Immature natural killer cell (primary cell): Measurements from ENCODE around the gene CALU. TPM values are rescaled to one million over a fixed set of nuclear protein-coding genes. Genes with fewer than 3 reads are reported as not detected.

ENCODE experiments used
- DNase-seq, 3 donors: peaks; one replicate each; pipeline ENCODE4 v3.0.0; 2022; ENCODE audit warnings: mixed read lengths in 1 of 3
- H3K27ac Mint-ChIP-seq, 6 donors: one replicate each; pipeline ENCODE4 v1.8.0; 2020; ENCODE audit warnings: mixed read lengths in 6 of 6, mild to moderate bottlenecking in 5 of 6, inconsistent platforms in 4 of 6, moderate library complexity in 3 of 6
- H3K27me3 Mint-ChIP-seq, 3 donors: one replicate each; pipeline ENCODE4 v1.8.0; 2020 to 2021; ENCODE audit warnings: low read depth in 3 of 3, mild to moderate bottlenecking in 3 of 3, mixed read lengths in 3 of 3, moderate library complexity in 3 of 3, inconsistent platforms in 1 of 3
- H3K36me3 Mint-ChIP-seq, 3 donors: one replicate each; pipeline ENCODE4 v1.8.0; 2020; ENCODE audit warnings: mixed read lengths in 3 of 3, inconsistent platforms in 2 of 3, mild to moderate bottlenecking in 2 of 3
- H3K4me1 Mint-ChIP-seq, 2 donors: one replicate each; pipeline ENCODE4 v1.8.0; 2020; ENCODE audit warnings: inconsistent platforms in 2 of 2, mild to moderate bottlenecking in 2 of 2, mixed read lengths in 2 of 2, moderate library complexity in 1 of 2
- H3K4me3 Mint-ChIP-seq, 5 donors: one replicate each; pipeline ENCODE4 v1.8.0; 2020; ENCODE audit warnings: mild to moderate bottlenecking in 5 of 5, mixed read lengths in 5 of 5, inconsistent platforms in 3 of 5, moderate library complexity in 3 of 5
- H3K9me3 Mint-ChIP-seq, 6 donors: one replicate each; pipeline ENCODE4 v1.8.0; 2020; ENCODE audit warnings: mild to moderate bottlenecking in 6 of 6, mixed read lengths in 6 of 6, inconsistent platforms in 4 of 6, moderate library complexity in 3 of 6
- polyA plus RNA-seq, 3 donors: library from polyadenylated mRNA; unstranded; fragments of 300-500 nt; fragmentation: Illumina TruSeq; gene quantifications; one replicate each; pipeline ENCODE4 v1.2.3, GENCODE V29; 2021

Gene CALU
- polyA plus RNA-seq, 3 donors from 2014 or later, result 26.6 to 49.3 (median 45.9) TPM

DNA sequence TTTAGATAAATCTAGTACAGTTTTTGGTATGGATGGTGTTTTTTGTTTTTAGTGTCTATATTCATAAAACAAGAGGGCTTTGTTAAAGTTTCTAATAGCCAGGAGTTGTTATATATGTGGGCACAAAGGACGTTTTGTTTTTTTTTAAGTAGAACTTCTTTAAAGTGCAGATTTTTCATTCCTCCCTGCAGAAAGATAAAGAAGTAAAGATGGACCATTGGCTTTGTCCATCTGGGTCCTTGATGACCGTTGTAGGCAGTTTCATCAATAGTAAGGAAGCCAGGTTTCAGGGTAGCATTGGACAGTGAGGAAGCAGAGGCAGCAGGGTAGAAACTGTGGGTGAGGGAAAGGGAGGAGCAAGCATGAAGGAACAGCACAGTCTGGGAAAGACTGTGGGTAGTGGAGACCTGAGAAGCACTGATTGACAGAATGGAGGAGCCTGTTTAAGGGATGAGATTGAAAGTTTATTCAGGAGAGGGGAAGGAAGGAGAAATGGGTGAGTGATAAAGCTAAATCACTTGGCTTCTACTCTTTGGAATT, 5.3 kb downstream of the CALU start:
- Mint-ChIP-seq H3K27me3 (peaks cover 2 to 5% (median 2%) of the 10 kb centered on the region in 3 donors), H3K9me3 (no peaks in the 10 kb centered on the region), H3K27ac (peak overlapping the region in 2 of 6 donors; percentile 11 to 68), H3K4me3 (no peak overlapping the region), H3K4me1 (peaks cover 28 to 65% of the 10 kb centered on the region in 2 donors), H3K36me3 (peaks cover 0 to 5% (median 4%) of the 10 kb centered on the region in 3 donors)
- DNase-seq, result no peak

DNA sequence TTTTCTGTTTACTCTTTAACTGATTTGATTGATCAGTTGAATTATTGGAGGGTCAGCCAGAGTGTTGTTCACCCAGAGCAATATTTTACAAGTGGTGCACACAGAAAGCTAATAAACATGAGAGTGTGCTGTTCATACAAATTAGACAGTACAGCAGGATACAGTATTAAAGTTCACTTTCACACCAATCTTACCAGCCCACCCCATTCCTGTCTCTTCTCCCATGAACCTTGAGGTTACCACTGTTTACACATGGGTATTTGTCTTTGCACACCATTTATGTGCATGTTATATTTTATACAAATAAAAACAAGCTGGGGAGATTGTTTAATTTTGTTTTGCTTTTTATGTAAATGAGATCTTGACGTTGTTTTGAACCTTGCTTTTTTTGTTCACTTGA, 6.5 kb downstream of the CALU start:
- H3K36me3 Mint-ChIP-seq, result peaks cover 4 to 15% (median 8%) of the 10 kb centered on the region in 3 donors
- no peaks in the 10 kb centered on the region for H3K9me3 Mint-ChIP-seq
- peaks cover 16 to 53% of the 10 kb centered on the region in 2 donors for H3K4me1 Mint-ChIP-seq
- no peak overlapping the region for H3K4me3 Mint-ChIP-seq
- H3K27me3 Mint-ChIP-seq, result no peaks in the 10 kb centered on the region
- H3K27ac Mint-ChIP-seq, result no peak overlapping the region
- DNase-seq, result no peak

DNA sequence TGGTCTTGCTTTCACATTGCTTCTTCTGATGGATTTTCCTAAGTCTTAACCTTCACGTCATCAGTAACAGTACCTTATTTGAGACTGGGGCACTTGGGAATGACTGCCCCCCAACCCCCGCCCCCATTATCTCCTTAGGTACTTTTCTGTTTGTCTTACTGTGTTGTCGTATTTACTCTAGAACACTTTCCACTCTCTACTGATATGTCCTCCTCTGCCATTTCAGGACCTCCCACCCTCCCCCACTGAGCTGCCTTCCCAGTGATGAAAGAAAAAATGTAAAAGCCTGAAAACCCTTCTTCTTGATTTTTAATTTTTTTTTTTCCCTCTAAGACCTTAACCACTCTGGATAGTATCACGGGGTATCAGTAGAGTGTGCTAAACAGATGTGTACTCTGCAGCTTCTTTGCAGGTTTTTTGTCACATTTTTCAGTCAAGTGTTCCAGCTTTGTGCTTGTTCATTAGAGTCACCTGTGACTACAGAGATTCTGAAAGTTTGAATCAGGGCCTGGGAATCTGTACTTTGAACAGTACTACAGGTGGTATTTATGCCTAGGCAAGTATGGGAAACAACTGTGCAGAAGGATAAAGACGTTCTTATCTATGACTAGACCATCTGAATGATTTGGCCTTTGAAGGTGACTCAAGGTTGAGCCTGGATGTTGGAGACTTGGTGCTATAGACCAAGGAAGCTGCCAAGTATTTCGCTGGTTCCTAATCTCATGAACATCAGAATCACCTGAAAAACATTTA, 8.3 kb downstream of the CALU start:
- peaks cover 4 to 15% (median 8%) of the 10 kb centered on the region in 3 donors for H3K36me3 Mint-ChIP-seq
- no peaks in the 10 kb centered on the region for H3K9me3 Mint-ChIP-seq
- DNase-seq, result no peak
- H3K27me3 Mint-ChIP-seq, result no peaks in the 10 kb centered on the region
- no peak overlapping the region for H3K4me3 Mint-ChIP-seq
- peak overlapping the region in 1 of 6 donors; percentile 38 for H3K27ac Mint-ChIP-seq
- H3K4me1 Mint-ChIP-seq, result peaks cover 10 to 35% of the 10 kb centered on the region in 2 donors

DNA sequence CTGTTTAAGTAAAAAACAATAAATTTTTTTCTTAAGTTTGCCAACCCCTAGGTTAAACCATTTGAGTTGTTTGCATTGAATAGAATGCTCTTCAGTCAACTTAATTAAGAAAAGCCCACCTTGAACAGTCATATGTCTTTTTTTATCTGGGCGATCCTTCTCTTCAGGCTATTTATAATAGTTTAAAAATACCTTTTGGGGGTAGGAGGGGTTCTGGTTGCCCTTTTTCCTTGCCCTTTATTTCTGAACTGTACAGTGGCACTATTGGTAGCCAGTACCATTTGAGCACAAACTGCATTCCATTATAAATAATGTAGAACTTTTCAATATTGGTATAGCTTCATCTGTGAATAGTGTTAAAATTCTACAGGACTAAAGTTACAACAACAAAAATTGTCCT, 13.1 kb downstream of the CALU start:
- DNase-seq, result no peak
- Mint-ChIP-seq H3K4me3 (no peak overlapping the region), H3K4me1 (peaks cover 4 to 22% of the 10 kb centered on the region in 2 donors), H3K9me3 (no peaks in the 10 kb centered on the region), H3K27ac (no peak overlapping the region), H3K27me3 (peaks cover 0 to 2% (median 2%) of the 10 kb centered on the region in 3 donors), H3K36me3 (peaks cover 8 to 37% (median 20%) of the 10 kb centered on the region in 3 donors)

DNA sequence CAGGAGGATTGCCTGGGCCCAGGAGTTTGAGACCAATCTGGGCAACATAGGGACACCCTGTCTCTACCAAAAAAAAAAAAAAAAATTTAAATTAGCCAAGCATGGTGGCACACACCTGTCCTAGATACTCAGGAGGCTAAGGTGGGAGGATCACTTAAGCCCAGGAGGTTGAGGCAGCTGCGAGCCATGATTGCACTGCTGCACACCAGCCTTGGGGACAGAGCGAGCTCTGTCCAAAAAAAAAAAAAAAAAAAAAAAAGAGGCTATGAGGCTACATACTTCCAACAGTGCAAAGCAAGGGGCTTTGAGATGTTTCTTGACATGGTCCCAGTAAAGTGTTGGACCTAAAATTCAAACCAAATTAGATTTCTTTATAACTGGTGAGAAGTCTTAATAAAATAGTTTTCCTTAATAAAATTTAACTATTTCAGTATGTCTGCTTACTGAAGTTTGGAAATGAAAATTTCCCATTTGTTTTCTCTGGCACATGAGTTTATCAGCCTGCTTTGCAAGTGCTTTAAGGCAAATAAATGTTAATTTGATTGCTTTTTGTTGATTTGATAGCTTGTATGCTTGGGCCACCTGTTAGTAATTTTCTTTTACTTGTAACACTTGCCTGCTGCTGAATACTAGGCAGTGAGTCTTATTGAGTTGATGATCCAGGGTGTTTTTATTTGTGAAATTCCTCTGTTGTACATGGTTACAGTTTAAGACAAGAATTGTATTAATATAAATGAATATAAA, 16.1 kb downstream of the CALU start:
- Mint-ChIP-seq H3K27ac (peak overlapping the region in 1 of 6 donors; percentile 16), H3K9me3 (no peaks in the 10 kb centered on the region), H3K36me3 (peaks cover 6 to 43% (median 18%) of the 10 kb centered on the region in 3 donors), H3K4me1 (peaks cover 0 to 7% of the 10 kb centered on the region in 2 donors), H3K4me3 (no peak overlapping the region), H3K27me3 (peaks cover 0 to 2% (median 2%) of the 10 kb centered on the region in 3 donors)
- no peak for DNase-seq

DNA sequence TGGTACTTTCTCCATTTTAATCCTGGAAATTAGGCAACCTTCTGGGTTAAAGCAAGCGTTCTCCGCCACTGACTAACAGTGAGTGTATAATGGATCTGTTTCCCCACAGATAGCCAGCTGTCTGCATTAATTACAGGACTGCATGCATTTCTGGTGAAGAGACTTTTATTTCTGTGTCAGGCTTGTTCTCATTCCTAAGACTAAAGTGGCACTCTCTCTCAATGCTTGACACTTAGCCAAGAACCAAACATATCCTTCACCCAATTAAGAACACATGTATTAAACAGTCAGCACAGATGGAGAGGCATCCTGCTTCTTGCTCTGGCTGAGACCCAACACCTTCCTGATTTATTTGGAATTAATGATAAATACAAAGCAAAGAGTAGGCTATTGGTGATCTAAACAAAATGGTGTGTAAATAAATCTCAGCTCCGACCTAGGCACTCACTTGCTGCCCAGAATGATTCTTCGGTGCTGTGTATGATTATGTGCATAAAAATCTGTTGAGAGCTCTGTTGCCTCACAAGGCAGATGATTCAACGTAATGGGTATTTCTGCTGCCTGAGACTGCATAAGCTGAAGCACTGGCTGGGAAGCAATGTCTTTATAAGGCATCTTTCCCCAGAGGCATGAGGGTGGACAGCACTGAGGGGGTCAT, 16.8 kb downstream of the CALU start:
- H3K36me3 Mint-ChIP-seq, result peaks cover 4 to 38% (median 16%) of the 10 kb centered on the region in 3 donors
- H3K4me1 Mint-ChIP-seq, result peaks cover 0 to 7% of the 10 kb centered on the region in 2 donors
- no peak for DNase-seq
- H3K27me3 Mint-ChIP-seq, result peaks cover 0 to 2% (median 2%) of the 10 kb centered on the region in 3 donors
- H3K9me3 Mint-ChIP-seq, result no peaks in the 10 kb centered on the region
- no peak overlapping the region for H3K4me3 Mint-ChIP-seq
- H3K27ac Mint-ChIP-seq, result no peak overlapping the region

DNA sequence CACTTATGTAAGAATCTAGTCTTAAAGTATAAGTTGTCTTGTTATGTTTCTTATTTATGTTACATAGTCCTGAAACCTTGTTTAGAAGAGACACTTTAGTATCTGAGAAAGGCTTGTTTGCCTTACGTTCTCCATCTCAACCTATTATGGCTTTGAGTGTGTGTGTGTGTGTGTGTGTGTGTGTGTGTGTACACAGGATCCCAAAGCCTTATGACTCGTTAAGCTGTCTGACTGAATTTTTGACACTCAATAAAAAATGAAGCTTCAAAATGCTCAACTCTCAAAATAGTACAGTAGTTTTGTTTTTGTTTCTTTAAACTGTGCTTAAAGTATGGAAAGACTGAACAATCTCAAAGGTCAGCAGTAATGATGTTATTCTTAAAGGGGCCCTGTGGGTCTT, 18.0 kb downstream of the CALU start:
- peaks cover 0 to 7% of the 10 kb centered on the region in 2 donors for H3K4me1 Mint-ChIP-seq
- H3K27me3 Mint-ChIP-seq, result peaks cover 0 to 2% (median 2%) of the 10 kb centered on the region in 3 donors
- no peak overlapping the region for H3K4me3 Mint-ChIP-seq
- peaks cover 9 to 44% (median 20%) of the 10 kb centered on the region in 3 donors for H3K36me3 Mint-ChIP-seq
- H3K27ac Mint-ChIP-seq, result no peak overlapping the region
- no peak for DNase-seq
- H3K9me3 Mint-ChIP-seq, result no peaks in the 10 kb centered on the region

DNA sequence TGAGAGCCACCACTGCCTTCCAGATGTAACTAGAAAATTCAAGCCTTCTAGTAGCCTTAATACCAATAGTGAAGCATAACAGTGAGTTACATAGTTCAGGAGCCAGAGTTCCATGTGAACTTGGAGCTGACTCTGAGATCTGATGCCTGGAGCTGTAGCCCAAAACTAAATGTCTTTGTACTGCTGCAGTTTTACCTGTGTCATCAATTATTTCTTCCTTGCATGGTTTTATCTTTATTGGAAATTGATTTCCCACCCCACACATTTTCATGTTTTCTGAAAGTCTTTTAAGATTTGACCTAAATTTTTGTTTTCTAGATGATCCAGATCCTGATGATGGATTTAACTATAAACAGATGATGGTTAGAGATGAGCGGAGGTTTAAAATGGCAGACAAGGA, 19.4 kb downstream of the CALU start:
- no peak for DNase-seq
- H3K9me3 Mint-ChIP-seq, result no peaks in the 10 kb centered on the region
- no peak overlapping the region for H3K4me3 Mint-ChIP-seq
- H3K4me1 Mint-ChIP-seq, result no peaks in the 10 kb centered on the region
- peak overlapping the region in 1 of 6 donors; percentile 5 for H3K27ac Mint-ChIP-seq
- peaks cover 0 to 2% (median 2%) of the 10 kb centered on the region in 3 donors for H3K27me3 Mint-ChIP-seq
- peaks cover 9 to 44% (median 17%) of the 10 kb centered on the region in 3 donors for H3K36me3 Mint-ChIP-seq

DNA sequence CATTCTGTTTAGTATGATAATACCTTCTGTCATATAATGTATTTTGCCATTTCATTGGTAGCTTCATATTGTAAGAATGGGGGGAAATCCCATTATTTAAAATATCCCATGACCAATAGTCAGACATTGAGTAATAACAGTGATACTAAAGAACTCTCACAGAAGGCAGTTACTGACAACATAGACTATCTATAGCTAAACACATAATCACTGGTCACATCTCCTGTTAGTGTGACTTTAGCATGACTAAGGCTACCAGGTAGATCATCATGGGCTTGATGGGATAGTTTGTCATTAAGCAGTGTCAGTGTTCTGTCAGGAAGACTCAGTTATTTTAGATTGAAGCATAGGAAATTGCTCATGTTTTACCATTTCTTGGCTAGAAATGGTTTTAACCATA, 20.1 kb downstream of the CALU start:
- no peak for DNase-seq
- no peaks in the 10 kb centered on the region for H3K4me1 Mint-ChIP-seq
- H3K27ac Mint-ChIP-seq, result no peak overlapping the region
- H3K36me3 Mint-ChIP-seq, result peaks cover 9 to 42% (median 14%) of the 10 kb centered on the region in 3 donors
- H3K27me3 Mint-ChIP-seq, result peaks cover 0 to 2% (median 2%) of the 10 kb centered on the region in 3 donors
- H3K9me3 Mint-ChIP-seq, result no peaks in the 10 kb centered on the region
- no peak overlapping the region for H3K4me3 Mint-ChIP-seq

DNA sequence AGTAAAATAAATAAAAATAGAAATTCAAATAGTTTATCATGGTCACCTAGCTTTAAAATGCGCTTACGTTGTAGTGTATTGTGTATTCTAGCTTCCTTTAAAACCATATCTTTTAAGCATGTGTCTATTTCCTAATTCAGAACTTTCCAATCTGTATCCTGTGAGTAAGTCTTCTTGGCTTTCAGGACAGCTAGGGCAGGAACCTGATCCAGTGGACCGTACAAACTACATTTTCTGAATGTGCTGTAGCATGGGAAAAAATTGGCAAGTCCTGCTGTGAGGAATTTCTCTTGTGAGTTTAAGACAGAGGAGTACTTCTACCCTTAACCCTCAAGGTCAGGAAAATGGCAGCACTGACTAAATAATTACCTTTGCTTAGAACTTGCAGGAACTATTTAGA, 24.4 kb downstream of the CALU start:
- peaks cover 10 to 33% (median 12%) of the 10 kb centered on the region in 3 donors for H3K36me3 Mint-ChIP-seq
- no peak for DNase-seq
- no peak overlapping the region for H3K4me3 Mint-ChIP-seq
- no peaks in the 10 kb centered on the region for H3K9me3 Mint-ChIP-seq
- H3K27ac Mint-ChIP-seq, result no peak overlapping the region
- no peaks in the 10 kb centered on the region for H3K27me3 Mint-ChIP-seq
- no peaks in the 10 kb centered on the region for H3K4me1 Mint-ChIP-seq

DNA sequence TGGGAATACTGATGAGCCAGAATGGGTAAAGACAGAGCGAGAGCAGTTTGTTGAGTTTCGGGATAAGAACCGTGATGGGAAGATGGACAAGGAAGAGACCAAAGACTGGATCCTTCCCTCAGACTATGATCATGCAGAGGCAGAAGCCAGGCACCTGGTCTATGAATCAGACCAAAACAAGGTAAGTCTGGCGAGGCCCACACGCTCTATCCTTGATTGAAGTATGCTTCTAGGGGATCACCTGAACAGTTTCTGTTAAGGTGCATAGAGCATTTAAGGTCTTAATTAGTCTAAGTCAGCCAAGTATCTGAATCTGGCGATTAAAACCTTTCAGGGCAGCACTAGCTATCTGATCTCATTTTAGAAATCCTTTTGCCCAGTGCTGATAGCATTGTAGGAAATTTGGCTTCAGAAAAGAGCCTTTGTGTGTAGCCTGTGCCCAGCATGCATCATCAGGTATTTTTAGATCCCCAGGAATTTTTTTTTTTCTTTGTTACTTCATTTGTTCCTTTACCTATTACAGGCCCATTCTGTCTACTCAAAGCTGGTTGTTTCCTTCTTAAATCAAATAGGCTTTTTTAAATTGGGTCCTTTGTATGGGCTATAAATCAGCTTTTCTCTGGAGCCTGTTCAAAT, 28.4 kb downstream of the CALU start:
- no peaks in the 10 kb centered on the region for H3K9me3 Mint-ChIP-seq
- H3K36me3 Mint-ChIP-seq, result peaks cover 15 to 49% (median 25%) of the 10 kb centered on the region in 3 donors
- H3K27me3 Mint-ChIP-seq, result no peaks in the 10 kb centered on the region
- H3K4me3 Mint-ChIP-seq, result no peak overlapping the region
- no peaks in the 10 kb centered on the region for H3K4me1 Mint-ChIP-seq
- no peak for DNase-seq
- peak overlapping the region in 1 of 6 donors; percentile 24 for H3K27ac Mint-ChIP-seq

DNA sequence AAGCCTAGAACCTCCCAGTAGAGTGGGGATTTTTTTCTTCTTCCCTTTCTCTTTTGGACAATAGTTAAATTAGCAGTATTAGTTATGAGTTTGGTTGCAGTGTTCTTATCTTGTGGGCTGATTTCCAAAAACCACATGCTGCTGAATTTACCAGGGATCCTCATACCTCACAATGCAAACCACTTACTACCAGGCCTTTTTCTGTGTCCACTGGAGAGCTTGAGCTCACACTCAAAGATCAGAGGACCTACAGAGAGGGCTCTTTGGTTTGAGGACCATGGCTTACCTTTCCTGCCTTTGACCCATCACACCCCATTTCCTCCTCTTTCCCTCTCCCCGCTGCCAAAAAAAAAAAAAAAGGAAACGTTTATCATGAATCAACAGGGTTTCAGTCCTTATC, 31.1 kb downstream of the CALU start:
- no peak for DNase-seq
- peaks cover 24 to 52% (median 30%) of the 10 kb centered on the region in 3 donors for H3K36me3 Mint-ChIP-seq
- no peaks in the 10 kb centered on the region for H3K27me3 Mint-ChIP-seq
- no peak overlapping the region for H3K4me3 Mint-ChIP-seq
- no peaks in the 10 kb centered on the region for H3K4me1 Mint-ChIP-seq
- no peak overlapping the region for H3K27ac Mint-ChIP-seq
- no peaks in the 10 kb centered on the region for H3K9me3 Mint-ChIP-seq

DNA sequence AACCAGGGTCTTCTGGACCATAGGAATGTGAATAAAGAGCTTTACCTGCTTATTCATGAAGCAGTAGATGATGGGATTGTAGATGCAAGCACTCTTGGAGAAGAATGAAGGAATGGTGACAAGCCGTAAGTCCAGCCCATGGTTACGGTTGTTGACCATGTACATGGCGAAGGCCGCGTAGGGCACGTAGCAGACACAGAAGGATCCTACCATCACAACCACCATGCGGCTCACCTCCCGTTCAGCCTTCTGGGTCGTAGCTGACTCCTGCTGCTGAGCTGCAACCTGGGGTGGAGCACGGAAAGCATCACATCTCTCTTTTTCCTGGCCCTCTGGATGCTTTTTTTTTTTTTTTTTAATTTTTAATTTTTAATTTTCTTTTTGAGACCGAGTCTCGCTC, 34.4 kb downstream of the CALU start:
- DNase-seq, result no peak
- Mint-ChIP-seq H3K27ac (no peak overlapping the region), H3K9me3 (peaks cover 6 to 13% (median 7%) of the 10 kb centered on the region in 6 donors), H3K36me3 (peaks cover 27 to 41% (median 37%) of the 10 kb centered on the region in 3 donors), H3K4me3 (no peak overlapping the region), H3K4me1 (no peaks in the 10 kb centered on the region), H3K27me3 (peaks cover 0 to 2% (median 0%) of the 10 kb centered on the region in 3 donors)
